ENCODE measurements around the gene MGAT3. TPM values are rescaled to one million over a fixed set of nuclear protein-coding genes. Genes with fewer than 3 reads are reported as not detected.
A peak's percentile ranks its signal among the peaks of the same experiment; 100 is the strongest.

Gene MGAT3
- total and polyA plus RNA-seq, 9 of the 15 experiments (the other 6 are each of a cell fraction or from before 2014, with no cell fraction given) = 0.10 to 11.5 (median 4.6) TPM

GRCh38 chr22:39520226-39521105 lies 63.7 kb downstream of the MGAT3 start, which contains the start of gene ATF4 (continued):
- TF ChIP-seq CHD7 (IDR thresholded peaks at IDR 0.05; ENCODE audit: low read depth, low read length) (no peak), ZNF696 (CRISPR knock-in tag; conservative IDR thresholded peaks at IDR 0.05) (no peak), POLR2A (conservative IDR thresholded peaks at IDR 0.05) (peak; percentile 99), KAT7 (CRISPR knock-in tag; IDR thresholded peaks at IDR 0.05; ENCODE audit: borderline replicate concordance) (no peak; the same call in 1 of the 2 replicates), NCOR1 (IDR thresholded peaks at IDR 0.05) (peak; percentile 48), SNRNP70 (optimal IDR thresholded peaks at IDR 0.05; ENCODE audit: low read depth, low read length) (no peak), ZSCAN32 (CRISPR knock-in tag; IDR thresholded peaks at IDR 0.05) (no peak; the same call in 1 of the 2 replicates), HBP1 (CRISPR knock-in tag; IDR thresholded peaks at IDR 0.05) (no peak), HDAC3 (IDR thresholded peaks at IDR 0.05; ENCODE audit: borderline replicate concordance, partially characterized antibody) (peak; percentile 43), STAT5B (CRISPR knock-in tag; IDR thresholded peaks at IDR 0.05) (no peak), CAMTA2 (CRISPR knock-in tag; conservative IDR thresholded peaks at IDR 0.05) (no peak), HDAC2 (IDR thresholded peaks at IDR 0.05) (0 out of 2 replicates have a peak, but pooled peaks have one; percentile 26), ZFPM2 (CRISPR knock-in tag; IDR thresholded peaks at IDR 0.05) (peak; percentile 43; the same call in 1 of the 2 replicates)
